Inferior parietal cortex (tissue), 1 donor: ENCODE data around the gene CCDC191.

Experiments
- DNase-seq: peaks from one replicate; pipeline ENCODE4 v3.0.0-alpha.2; 2016; ENCODE audit errors: extremely low spot score

The CCDC191 gene

DNA sequence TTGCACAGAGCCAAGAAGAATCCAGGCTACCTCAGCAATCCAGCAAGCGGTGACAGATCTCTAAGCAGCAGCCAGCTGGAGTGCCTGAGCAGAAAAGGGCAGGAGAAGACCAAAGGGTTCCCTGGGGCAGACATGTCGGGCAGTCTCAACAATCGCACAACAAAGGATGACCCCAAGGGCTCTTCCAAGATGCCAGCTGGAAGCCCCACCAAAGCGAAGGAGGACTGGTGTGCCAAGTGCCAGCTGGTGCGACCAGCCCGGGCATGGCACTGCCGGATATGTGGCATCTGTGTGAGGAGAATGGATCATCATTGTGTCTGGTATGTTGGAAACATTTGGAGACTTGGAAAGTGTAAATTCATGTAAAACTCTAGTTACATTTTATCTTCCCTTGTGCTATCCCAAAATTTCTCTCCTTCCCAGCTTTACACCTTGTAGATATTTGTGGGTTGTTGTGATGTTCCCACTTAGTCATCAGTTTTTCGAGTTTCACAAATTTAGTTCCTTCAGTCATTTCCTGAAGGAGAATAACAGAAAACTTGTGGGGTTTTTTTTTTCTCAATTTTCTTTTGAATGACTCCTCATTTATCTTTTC is 102.1 kb downstream of the CCDC191 start:
- peak; percentile 66 for DNase-seq

GRCh38 chr3:113953677-113954076 is 102.6 kb downstream of the CCDC191 start:
- DNase-seq = no peak

DNA sequence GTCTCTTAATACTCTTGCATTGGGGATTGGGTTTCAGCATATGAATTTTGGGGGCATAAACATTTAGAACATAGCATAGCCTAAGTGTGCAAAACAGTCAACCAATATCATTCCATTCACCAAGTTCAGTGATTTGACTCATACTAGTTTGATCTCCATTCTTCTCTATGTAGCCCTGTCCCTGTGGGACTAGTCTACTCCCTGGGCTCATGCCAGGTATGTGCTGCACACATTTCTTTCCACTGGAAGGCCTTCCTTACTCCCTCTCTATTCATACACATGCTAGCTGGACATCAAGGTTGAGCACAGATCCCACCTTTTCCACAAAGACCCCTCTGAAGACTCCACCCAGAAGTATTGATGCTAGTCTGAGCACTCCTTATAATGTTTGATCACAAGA is 103.4 kb downstream of the CCDC191 start:
- DNase-seq = no peak

- DNase-seq = no peak
Observed at GRCh38 chr3:113948015-113948917, 108.1 kb downstream of the CCDC191 start.

DNA sequence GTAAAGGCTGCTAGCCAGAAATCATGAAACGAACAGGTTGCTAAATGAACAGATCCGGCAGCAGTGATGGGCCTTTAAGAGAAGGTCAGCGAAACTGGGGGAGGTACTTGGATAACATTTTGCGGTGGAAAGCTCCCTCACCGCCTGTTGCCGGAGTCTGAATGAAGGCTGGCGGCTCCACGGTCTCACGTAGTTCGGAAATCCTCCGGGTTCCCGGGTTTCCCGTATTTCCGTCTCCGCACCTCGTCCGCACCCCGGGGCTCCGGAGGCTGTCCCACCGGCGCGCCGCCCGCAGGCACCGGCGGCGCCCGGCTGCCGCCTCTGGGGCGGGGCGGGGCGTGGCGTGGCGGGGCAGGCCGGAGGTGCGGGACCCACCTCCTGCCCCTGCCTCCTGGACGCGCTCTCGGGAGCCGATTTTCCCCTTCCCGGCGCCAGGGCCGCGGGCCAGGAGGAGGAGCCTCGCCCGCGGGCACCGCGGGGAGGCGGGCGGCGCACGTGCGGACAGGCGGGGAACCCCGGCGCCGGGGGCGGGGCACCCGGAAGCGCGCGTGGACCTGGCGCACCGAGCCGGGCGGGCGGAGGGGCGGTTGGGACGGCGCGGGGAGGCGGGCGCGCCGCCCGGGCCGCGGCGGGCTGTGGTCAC is 108.8 kb downstream of the CCDC191 start, which contains the start of gene ZDHHC23:
Gene ZDHHC23 (plus strand): TSS at position 642 of the 643 bp plus-strand sequence. CDS start 790 bp downstream, outside the sequence.
- DNase-seq = peak; percentile 28

DNA sequence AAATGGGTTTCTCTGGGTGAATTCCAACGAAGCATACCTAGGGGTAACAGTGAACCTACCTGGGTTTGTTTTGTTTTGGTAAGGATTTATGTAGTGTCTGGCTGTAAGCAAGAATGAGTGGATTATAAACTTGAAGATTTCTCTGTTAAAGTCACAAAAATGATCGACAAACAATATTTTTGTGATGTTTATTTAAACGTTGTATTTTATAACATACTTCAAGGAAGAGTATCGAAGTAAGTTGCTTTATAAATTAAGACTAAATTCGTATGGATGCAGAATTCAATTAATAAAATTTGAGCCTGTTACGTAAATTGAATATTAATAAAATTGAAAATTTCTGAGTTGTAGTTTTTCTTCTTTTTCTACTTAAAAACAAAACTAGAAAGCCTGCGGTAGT is 109.5 kb downstream of the CCDC191 start:
- DNase-seq = no peak

GRCh38 chr3:113927556-113927955 is 128.8 kb downstream of the CCDC191 start:
- no peak for DNase-seq

DNA sequence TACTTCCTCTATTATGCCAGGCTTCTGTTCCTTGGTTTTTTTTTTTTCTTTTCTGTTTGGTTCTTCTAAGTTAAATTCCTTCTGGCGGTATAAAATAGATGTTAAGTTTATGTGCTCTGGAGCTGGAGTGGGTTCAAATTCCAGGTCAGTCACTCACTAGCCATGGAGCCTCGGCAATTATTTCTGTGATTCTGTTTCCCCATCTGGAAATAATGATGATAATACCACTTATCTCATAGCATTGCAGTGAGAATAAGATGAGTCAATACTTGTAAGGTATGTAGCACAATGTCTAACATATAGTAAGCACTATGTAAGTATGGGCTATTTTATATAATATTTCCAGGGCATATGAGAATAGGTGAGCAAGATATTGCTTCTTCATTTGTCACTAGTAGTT is 141.7 kb downstream of the CCDC191 start:
- no peak for DNase-seq
